Activated CD8-positive, alpha-beta memory T cell treated with anti-CD3 and anti-CD28 coated beads for 48 hours (primary cell): ENCODE measurements around the gene BEND2.

Experiments
- DNase-seq, 3 experiments: peaks; one replicate each; pipeline ENCODE4 v3.0.0-alpha.2; 2020; ENCODE audit warnings: low read depth in 2 of 3, low spot score in 2 of 3

Gene BEND2

GRCh38 chrX:18146009-18146408 lies 74.7 kb downstream of the BEND2 start:
- DNase-seq, result no peak

- no peak for DNase-seq
These were observed 83.9 kb downstream of the BEND2 start for GRCh38 chrX:18136816-18137215.

DNA sequence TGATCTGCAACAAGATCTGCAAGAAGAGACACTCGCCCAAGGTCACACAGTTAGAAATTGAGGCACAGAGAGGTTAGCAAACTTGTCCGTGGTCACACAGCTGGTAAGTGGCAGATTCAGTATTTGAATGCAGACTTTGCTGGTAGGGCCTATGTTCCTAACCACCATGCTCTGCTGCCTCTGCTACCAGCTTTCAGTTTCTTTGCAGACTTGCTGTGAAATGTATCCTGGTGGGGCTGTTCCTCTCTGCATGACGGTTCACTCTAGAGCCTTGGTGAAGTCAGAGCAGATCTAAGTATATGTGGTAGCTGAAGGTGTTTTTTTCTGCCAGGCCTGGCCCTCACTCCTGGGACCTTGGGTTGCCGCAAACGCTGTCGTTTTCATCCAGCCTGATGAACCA lies 87.1 kb downstream of the BEND2 start:
- DNase-seq, result no peak

GRCh38 chrX:18129690-18130089 lies 91.0 kb downstream of the BEND2 start:
- DNase-seq, result no peak

GRCh38 chrX:18126971-18127370 lies 93.7 kb downstream of the BEND2 start:
- no peak for DNase-seq

DNA sequence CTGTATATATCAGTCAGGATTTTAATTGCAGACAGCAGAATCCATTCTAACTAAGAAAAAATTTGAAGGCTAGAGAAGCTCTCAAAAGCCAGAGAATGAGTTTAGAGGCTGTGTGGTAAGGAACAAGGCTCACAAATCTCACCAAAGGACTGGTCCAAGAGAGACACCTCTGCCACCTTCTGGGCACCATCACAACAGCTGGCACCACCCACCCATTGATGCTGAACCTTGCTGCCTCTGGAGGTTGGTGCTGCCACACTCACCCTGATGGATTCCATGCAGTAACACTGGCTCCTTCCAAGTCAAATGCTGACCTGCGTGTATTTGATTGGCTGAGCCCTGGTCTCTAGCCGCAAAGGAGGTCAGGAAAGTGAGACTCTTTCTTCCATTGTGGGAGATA lies 100.8 kb downstream of the BEND2 start:
- DNase-seq, result no peak
